Measurements from ENCODE around the gene MAB21L4.

Gene MAB21L4

DNA sequence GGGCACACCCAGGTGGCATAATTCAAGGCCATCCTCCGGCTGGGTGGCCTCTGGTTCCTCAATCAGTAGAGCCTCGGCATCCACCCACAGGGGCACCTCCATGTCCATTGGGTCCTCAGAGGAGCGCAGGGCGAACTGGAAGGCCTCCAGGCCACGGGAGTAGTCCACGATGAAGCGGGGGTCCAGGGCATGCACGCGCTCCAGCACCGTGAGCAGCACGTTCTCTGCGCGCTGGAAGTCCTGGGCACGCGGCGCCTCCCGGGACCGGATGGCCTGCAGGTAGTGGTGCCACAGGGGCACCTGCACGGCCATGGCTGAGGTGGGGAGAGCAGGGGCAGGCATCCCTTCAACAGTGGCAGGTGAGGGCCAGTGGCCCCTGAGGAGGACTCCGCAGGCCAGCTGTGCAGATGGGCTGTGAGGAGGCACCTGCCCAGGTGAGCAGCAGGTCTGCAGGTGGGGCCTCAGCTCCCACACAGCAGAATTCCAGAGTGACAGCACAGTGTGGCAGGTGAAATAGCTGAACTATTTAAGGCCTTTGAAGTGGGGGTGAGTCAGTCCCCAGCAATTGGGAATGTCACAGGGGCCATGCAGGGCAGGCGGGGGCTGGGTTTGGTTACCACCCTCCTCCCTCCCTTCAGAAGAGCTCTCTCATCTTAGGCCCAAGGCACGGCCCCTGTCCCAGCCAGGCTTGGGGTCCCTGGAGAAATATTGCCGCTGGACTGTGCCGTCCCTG lies at the start of gene MAB21L4:
MAB21L4 (minus strand) TSS at position 501 of the 733 bp plus-strand sequence; CDS start at position 342, 159 bp downstream.
- DNase-seq = no peak

- no peak for DNase-seq
These were observed 40.1 kb upstream of the MAB21L4 start for GRCh38 chr2:240936106-240936505.

DNA sequence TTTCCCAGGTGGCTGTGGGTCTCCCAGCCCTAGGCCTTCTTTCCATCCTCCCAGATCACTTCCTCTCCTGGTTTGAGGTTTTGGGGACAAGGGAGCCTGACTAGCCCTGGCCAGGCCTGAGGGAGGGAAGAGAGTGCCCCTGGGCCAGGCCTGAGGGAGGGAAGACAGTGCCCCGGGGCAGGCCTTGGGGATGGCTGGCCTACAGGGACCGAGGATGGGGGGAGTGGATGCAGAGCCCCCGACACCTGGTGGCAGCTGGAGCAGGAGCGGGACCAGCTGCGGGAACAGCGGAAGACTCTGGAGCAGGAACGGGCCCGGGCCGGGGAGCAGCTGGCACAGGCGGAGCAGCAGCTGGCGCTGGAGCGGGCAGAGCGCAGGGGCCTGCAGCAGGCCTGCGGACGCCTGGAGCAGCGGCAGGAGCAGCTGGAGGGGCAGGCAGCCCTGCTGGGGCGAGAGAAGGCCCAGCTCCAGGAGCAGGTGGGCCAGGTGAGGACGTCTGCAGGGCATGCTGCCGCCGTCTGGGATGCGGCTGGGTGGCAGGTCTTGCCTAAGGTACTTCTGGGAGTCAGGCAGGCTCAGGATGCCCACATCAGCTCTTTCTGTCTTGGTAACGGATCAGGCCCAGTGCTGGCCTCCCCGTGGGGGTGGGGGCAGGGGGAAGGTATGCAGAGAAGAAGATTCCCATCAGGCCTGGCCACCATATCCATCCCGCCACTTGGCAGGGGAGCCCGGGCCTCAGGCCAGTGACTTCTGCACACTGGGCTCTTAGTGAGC lies 39.3 kb upstream of the MAB21L4 start:
- no peak for DNase-seq

GRCh38 chr2:240934701-240935102 lies 38.7 kb upstream of the MAB21L4 start:
- DNase-seq = no peak

- no peak for DNase-seq
These were observed 38.2 kb upstream of the MAB21L4 start for GRCh38 chr2:240933966-240934700.

DNA sequence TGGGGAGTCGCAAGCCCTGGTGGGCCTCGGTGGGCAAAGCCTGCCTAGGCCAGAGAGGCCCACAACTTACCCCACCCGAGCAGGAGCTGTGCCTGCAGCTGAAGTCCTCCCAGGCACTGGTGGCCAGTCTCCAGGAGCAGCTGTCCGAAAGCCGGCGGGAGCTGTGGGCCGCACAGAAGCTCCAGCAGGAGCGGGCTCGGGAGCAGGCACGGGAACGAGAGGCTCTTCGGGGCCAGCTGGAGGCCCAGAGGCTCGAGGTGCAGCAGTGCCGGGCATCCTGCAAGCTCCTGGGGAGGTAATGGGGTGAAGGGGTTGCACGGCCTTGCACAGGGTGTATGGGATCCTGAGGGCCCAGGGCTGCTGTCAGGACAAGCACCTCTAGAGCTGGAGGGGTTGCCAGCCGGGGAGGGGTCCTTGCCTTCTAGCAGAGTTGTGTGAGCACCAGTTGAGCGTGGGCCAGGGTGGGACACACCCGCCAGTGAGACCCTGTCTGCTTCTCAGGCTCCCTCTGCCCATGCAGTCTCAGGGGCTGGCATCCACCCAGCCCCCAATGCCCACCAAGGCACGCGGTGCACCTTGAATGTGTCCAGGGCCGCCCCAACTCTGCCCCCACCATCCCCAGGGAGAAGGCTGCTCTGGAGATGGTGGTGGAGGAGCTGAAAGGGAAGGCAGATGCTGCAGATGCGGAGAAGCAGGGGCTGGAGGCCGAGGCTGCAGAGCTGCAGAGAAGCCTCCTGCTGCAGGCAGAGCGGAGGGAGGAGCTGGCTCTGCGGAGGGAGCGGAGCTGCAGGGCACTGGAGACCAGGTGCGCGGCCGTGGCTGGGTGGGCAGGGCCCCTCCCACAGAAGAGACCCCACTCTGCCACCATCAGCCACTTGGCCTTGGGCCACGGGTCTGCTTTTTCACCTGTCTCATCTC lies 37.4 kb upstream of the MAB21L4 start:
- no peak for DNase-seq

DNA sequence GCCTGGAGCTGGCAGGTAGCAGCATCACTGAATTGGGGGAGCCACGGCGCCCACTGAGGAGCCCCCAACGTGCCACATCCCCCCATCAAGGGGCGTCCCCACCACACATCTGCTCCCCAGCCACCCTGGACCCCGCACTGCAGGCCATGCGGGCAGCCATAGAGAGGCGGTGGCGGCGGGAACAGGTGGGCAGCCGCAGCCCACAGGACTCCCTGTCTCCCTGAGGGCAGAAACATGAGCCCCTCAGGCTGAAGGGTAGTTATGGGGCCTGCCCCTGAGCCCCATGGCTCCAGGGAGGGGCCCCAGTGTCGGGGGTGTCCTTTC lies 36.7 kb upstream of the MAB21L4 start:
- no peak for DNase-seq

DNA sequence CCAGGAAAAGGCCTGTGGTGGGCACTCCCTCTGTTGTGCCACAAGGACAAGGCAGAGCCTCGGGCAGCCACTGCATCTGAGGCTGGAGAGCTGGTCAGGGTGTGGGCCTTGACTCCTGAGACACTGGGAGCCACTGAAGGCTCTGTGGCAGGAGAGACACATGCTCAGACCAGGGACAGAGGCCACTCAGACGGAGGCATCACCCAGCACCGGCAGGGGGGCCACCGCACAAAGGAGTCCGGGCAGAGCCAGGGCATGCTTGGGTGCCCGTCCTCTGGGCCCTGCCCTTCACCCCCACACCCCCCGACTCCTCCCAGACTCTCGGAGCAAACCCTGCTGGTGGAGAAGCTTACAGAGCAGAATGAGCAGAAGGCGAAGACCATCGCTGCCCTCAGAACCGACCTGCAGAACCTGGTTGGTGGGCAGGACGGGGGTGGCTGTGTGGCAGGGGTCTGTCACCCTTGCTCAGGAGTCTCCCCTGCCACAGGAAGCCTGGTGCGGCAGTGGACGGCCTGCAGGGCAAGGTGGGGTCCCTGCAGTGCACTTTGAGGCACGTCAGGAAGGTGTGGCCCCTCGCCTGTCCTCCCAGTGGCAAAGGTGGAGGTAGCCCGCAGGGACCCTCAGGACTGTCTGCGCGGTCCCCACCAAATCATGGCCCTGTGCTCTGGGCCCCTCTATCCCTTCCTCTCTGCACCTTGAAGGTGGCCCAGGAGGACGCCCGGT lies 36.2 kb upstream of the MAB21L4 start:
- DNase-seq = no peak

- DNase-seq = no peak
These were observed 35.5 kb upstream of the MAB21L4 start for GRCh38 chr2:240931319-240931949.

GRCh38 chr2:240930631-240931318 lies 34.8 kb upstream of the MAB21L4 start:
- DNase-seq = no peak

- no peak for DNase-seq
These were observed 34.2 kb upstream of the MAB21L4 start for GRCh38 chr2:240930096-240930630.

DNA sequence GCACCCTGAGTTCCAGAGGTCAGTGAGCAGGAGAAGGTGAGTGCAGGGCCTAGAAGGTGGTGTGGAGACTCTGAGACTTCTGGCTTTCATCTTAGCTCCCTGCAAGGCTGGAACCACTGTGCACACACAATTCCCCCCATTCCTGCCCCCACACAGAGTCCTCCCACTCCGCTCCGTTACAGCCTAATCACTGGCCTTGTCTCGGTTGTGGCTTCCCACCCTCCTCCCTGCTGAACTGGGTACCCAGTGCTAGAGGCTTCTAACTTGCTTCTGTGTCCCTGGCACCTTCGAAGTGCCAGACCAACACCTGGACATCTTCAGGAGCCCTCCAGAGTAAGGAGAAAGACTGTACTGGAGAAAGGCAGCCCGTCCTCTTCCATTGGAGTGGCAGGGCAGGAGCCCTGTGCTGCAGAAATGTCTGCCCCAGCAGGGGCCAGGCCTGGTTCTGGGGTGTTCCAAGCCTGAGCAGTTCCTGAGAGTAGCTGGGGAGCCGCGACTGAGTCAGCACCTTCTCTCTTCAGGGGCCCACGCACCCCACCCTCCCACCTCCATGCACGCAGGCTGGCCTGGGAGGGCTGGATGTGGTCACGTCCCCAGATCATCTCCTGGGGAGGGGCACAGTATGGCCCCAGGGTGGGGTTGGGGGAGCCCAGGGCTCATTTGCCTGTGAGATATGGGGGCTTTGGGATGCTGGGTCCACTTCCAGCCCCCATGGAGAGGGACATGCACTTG lies 33.6 kb upstream of the MAB21L4 start:
- no peak for DNase-seq

DNA sequence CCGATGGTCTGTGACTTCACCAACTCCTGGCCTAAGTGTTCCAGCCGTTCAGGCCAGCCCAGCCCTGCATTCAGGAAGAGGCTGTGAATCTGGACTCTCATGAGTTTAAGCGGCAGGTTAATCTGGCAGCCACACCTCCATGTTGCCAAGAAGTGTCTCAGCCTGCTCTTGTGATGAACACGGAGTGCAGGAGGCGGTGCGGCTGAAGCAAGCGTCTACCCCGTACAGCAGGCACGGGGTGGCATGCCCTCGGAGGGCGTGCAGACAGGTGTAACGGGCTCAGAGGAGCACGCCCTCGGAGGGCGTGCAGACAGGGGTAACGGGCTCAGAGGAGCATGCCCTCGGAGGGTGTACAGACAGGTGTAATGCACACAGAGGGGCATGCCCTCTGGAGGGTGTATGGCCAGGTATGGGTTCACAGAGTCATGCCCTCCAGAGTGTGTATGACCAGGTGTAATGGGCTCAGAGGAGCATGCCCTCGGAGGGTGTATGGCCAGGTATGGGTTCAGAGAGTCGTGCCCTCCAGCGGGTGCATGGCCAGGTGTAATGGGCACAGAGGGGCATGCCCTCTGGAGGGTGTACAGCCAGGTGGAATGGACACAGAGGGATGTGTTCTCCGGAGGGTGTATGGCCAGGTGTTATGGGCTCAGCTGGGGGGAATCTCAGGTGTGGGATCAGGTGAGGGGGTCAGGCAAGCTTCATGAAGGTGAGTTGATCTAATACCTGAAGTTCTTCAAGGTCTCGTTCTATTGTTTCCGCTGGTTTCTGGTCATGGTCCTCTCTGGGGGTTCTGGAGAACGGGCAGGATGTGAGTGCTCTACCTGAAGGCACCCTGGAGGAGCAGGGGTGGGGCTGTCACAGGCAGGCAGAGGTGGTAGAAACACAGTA lies 32.8 kb upstream of the MAB21L4 start:
- no peak for DNase-seq

DNA sequence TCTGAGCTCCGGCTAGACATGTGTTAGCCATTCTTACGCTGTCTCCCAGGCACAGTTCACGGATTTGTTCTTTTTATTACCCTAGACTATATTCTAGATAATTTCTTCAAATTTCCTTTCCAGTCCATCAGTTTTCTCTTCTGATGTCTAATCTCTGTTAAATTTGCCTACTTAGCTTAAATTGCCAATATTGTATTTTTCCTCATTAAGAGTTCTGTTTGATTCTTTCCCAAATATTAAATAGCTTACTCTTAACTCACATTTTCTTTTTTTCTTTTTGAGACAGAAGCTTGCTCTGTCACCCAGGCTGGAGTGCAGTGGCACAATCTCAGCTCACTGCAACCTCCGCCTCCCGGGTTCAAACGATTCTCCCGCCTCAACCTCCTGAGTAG lies 31.4 kb upstream of the MAB21L4 start:
- DNase-seq = no peak

DNA sequence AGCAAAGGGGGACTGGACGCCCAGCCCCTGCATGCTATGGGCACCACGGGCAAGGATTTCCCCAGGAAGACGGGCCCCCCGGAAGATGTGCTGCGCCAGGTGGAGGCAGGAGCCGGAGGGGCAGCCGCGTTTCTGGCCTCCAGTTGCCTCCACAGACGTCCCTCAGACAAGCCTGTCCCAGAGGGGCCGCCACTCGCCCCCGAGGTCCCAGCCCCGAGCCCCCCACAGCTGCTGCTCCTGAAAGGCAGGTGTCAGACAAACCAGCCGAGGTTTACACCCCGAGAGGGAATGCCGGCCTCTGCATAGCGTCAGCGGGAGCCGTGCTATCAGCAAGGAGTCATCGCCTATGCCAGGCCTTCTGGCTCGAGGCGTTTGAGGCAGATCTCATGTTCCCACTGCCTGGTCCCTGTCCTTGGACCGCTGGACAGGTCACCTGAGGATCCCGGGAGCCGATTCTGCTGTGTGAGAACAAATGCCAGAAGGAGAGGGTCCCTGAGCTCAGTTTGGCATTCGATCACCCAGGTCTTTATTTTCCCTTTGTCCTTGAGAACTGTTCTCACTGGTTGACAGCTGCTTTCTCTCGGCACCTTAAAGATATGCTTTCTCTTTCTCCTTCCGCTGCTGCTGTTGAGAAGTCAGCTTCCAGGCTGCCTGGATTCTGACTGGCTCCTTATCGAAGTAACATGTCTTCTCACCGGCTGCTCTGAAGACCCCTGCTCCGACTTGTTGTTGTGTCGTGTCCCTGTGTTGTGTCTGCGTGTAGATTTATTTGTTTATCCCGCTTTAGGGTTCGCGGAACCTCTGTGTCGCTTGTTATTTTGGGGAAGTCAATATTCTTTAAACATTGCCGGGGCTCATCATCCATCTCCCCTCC lies 30.8 kb upstream of the MAB21L4 start:
- no peak for DNase-seq

DNA sequence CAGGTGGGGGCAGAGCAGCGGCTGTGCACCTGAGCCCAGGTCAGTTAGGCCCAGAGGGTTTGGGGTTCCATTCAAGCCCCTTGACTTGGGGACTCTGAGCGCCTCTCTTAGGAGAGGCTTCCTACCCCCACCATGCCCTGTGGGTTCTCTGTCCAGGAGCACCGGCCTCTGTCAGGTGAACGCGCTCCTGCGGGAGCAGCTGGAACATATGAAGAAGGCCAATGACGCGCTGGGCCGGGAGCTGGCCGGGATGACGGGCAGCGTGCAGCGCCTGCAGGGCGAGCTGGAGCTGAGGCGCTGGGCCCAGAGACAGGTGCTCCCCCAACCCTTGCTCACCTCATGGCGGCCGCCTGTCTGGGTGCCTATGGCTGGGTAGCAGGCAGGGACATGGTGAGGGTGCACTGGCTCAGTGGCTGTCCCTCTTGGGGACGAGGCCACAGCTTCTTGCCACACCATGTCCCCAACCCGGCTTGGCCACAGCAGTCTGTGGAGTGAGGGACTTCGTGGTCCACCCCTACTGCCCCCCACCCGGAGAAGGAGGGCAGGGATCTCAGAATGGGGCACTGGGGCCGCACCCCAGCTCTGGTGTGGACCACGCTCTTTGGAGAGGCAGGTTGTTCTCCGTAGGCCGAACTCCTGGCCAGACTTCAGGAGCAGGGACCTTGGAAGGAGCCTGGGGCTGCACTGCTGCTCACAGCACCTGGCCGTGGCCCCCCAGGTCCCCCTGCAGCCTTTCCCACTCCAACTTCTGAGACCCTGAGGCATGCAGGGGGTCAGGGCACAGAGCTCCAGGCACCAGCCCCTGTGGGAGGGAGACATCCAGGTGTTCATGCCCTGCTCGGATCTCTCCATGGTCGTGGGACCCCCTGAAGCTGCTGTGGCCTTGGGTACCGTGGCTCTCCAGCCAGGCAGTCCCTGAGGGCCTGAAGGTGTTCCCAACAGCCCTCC lies 29.9 kb upstream of the MAB21L4 start:
- DNase-seq = no peak

DNA sequence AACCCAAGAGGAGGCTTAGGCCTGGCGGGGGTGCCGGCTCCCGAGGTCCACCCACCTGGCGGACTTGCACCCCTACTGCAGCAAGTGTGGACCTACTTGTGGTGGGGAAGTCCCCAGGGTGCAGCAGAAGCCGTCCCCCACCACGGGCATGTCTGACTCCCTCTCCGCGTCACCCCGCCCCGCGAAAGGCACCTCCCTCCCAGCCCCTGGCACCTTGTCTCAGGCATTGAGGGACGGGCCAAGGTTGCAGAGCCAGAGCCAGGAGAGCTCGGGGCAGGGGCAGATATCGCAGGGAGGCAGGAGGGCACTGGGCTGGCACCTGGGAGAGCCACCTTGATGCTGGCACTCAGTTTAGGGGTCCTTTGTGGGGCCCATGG lies 29.2 kb upstream of the MAB21L4 start:
- no peak for DNase-seq
